HT-29 (cell line): ENCODE results near the gene PPP3CA. TPM values are rescaled to one million over a fixed set of nuclear protein-coding genes. Genes with fewer than 3 reads are reported as not detected.
"Not testable (repeated sequence)": the region's sequence is repeated elsewhere in the genome, so short reads cannot be mapped to it uniquely, and the experiment has no call there.

Experiments used
- DNase-seq: peaks from one replicate; pipeline ENCODE4 v3.0.0-alpha.2; 2015; ENCODE audit warnings: low spot score
- total RNA-seq: library from RNA; depleted of rRNA; stranded (reverse); fragments of >200 nt; shearing (Covaris generic); gene quantifications from 2 replicates; pipeline ENCODE4 v1.2.3, GENCODE V29; 2014

PPP3CA gene
- total RNA-seq, 1 experiment from 2014 or later, result 20.3 TPM

GRCh38 chr4:101256222-101256621 is 91.1 kb downstream of the PPP3CA start:
- peak; percentile 25 for DNase-seq

- DNase-seq, result no peak
Measured at GRCh38 chr4:101254776-101255175, 92.5 kb downstream of the PPP3CA start.

- DNase-seq, result no peak
Measured at GRCh38 chr4:101253121-101253520, 94.2 kb downstream of the PPP3CA start.

GRCh38 chr4:101252721-101253120 is 94.6 kb downstream of the PPP3CA start:
- DNase-seq, result no peak

GRCh38 chr4:101251261-101251660 is 96.1 kb downstream of the PPP3CA start:
- DNase-seq, result no peak

GRCh38 chr4:101244349-101244748 is 103.0 kb downstream of the PPP3CA start:
- no peak for DNase-seq

- no peak for DNase-seq
Measured at GRCh38 chr4:101242441-101242840, 104.9 kb downstream of the PPP3CA start.

GRCh38 chr4:101240099-101240498 is 107.2 kb downstream of the PPP3CA start:
- no peak for DNase-seq

GRCh38 chr4:101239665-101240064 is 107.7 kb downstream of the PPP3CA start:
- DNase-seq, result no peak

- DNase-seq, result no peak
Measured at GRCh38 chr4:101238706-101239105, 108.6 kb downstream of the PPP3CA start.

GRCh38 chr4:101237773-101238172 is 109.6 kb downstream of the PPP3CA start:
- no peak for DNase-seq

GRCh38 chr4:101236097-101236496 is 111.2 kb downstream of the PPP3CA start:
- DNase-seq, result no peak

GRCh38 chr4:101234141-101234540 is 113.2 kb downstream of the PPP3CA start:
- DNase-seq, result not testable (repeated sequence)

- DNase-seq, result no peak
Measured at GRCh38 chr4:101232074-101232776, 115.1 kb downstream of the PPP3CA start.

- DNase-seq, result no peak
Measured at GRCh38 chr4:101230801-101231426, 116.4 kb downstream of the PPP3CA start.

GRCh38 chr4:101229116-101229515 is 118.2 kb downstream of the PPP3CA start:
- no peak for DNase-seq

GRCh38 chr4:101227715-101228114 is 119.6 kb downstream of the PPP3CA start:
- DNase-seq, result no peak

- no peak for DNase-seq
Measured at GRCh38 chr4:101224358-101225218, 122.7 kb downstream of the PPP3CA start.

GRCh38 chr4:101222156-101222845 is 125.0 kb downstream of the PPP3CA start:
- DNase-seq, result peak; percentile 30

- DNase-seq, result no peak
Measured at GRCh38 chr4:101221294-101221693, 126.0 kb downstream of the PPP3CA start.

GRCh38 chr4:101218894-101219293 is 128.4 kb downstream of the PPP3CA start:
- no peak for DNase-seq

GRCh38 chr4:101218346-101218745 is 129.0 kb downstream of the PPP3CA start:
- DNase-seq, result no peak
